HEK293 (cell line): ENCODE results near the gene SORBS2.

Experiments used
- CTCF ChIA-PET: fragments of 350-600 bp; formaldehyde crosslinking; extraction: SDS; loops from one replicate; lab custom pipeline; 2021; ENCODE audit warnings: antibody characterized with exemption; lab: Yijun Ruan, JAX
- POLR2A ChIA-PET: fragments of 300-600 bp; formaldehyde crosslinking; extraction: SDS; loops from one replicate; lab custom pipeline; 2020; ENCODE audit warnings: antibody characterized with exemption, inconsistent platforms; lab: Yijun Ruan, JAX
- H3K27ac ChIP-seq: fragments of 200-500 bp; sonication (Bioruptor generic); 2 replicates; pipeline ENCODE4 v1.5.1; 2014; ENCODE audit warnings: low read depth, low read length, control low read depth, inconsistent platforms; ENCODE audit errors: extremely low read depth
- H3K36me3 ChIP-seq, 2 experiments: fragments of 200-500 bp in 1 of 2; sonication (Bioruptor generic) in 1 of 2; 1 replicate in 1 of 2; 2 replicates in 1 of 2; pipeline ENCODE4 v1.5.1; 2014 to 2017; ENCODE audit warnings: inconsistent platforms in 2 of 2, low read length in 2 of 2; ENCODE audit not compliant: control insufficient read depth in 2 of 2, insufficient read depth in 1 of 2
- H3K4me1 ChIP-seq: fragments of 200-500 bp; sonication (Bioruptor generic); 2 replicates; pipeline ENCODE4 v1.5.1; 2014; ENCODE audit warnings: mild to moderate bottlenecking, low read length, inconsistent platforms; ENCODE audit not compliant: control insufficient read depth, insufficient read depth
- H3K4me3 ChIP-seq: 2 replicates; pipeline ENCODE4 v1.5.1; 2011; ENCODE audit warnings: low read depth, mild to moderate bottlenecking, control low read depth, low read length, moderate library complexity
- H3K9me3 ChIP-seq: fragments of 200-500 bp; sonication (Bioruptor generic); 2 replicates; pipeline ENCODE4 v1.5.1; 2014; ENCODE audit warnings: low read depth, low read length, inconsistent platforms; ENCODE audit not compliant: control insufficient read depth, insufficient read depth
- ATF2 ChIP-seq: fragments of 450-650 bp; formaldehyde crosslinking; IDR thresholded peaks from 2 replicates; pipeline ENCODE4 v1.5.1; 2016; ENCODE audit warnings: missing biosample characterization, missing genetic modification characterization, low read depth
- EGR2 ChIP-seq: fragments of 450-650 bp; formaldehyde crosslinking; IDR thresholded peaks from 2 replicates; pipeline ENCODE4 v1.5.1; 2016; ENCODE audit warnings: low read depth, missing biosample characterization, missing genetic modification characterization
- GLI4 ChIP-seq: fragments of 450-650 bp; formaldehyde crosslinking; IDR thresholded peaks from 2 replicates; pipeline ENCODE4 v1.5.1; 2016; ENCODE audit warnings: missing biosample characterization, missing genetic modification characterization
- HOXA7 ChIP-seq: sonication (generic); formaldehyde crosslinking; IDR thresholded peaks from 2 replicates; pipeline ENCODE4 v1.8.1; 2022; ENCODE audit warnings: missing genetic modification reagents, borderline replicate concordance
- INSM2 ChIP-seq: fragments of 450-650 bp; formaldehyde crosslinking; IDR thresholded peaks from 2 replicates; pipeline ENCODE4 v1.5.1; 2016; ENCODE audit warnings: missing biosample characterization, missing genetic modification characterization
- KLF8 ChIP-seq: fragments of 450-650 bp; formaldehyde crosslinking; IDR thresholded peaks from 2 replicates; pipeline ENCODE4 v1.5.1; 2016; ENCODE audit warnings: missing biosample characterization, missing genetic modification characterization
- MYNN ChIP-seq: fragments of 450-650 bp; formaldehyde crosslinking; IDR thresholded peaks from 2 replicates; pipeline ENCODE4 v1.5.1; 2016; ENCODE audit warnings: missing biosample characterization, missing genetic modification characterization, borderline replicate concordance
- PATZ1 ChIP-seq: fragments of 450-650 bp; formaldehyde crosslinking; IDR thresholded peaks from 2 replicates; pipeline ENCODE4 v1.5.1; 2016; ENCODE audit warnings: missing biosample characterization, missing genetic modification characterization
- SETDB1 ChIP-seq: IDR thresholded peaks from one replicate; pipeline ENCODE4 v1.6.1; 2017; ENCODE audit warnings: mild to moderate bottlenecking, low read length, moderate library complexity, mixed read lengths; ENCODE audit not compliant: insufficient read length
- YY1 ChIP-seq: fragments of 450-650 bp; formaldehyde crosslinking; IDR thresholded peaks from 2 replicates; pipeline ENCODE4 v1.5.1; 2018; ENCODE audit warnings: missing biosample characterization, missing genetic modification characterization
- ZNF133 ChIP-seq: fragments of 450-650 bp; formaldehyde crosslinking; IDR thresholded peaks from 2 replicates; pipeline ENCODE4 v1.5.1; 2016; ENCODE audit warnings: missing biosample characterization, missing genetic modification characterization
- ZNF2 ChIP-seq: fragments of 450-650 bp; formaldehyde crosslinking; IDR thresholded peaks from 2 replicates; pipeline ENCODE4 v1.5.1; 2016; ENCODE audit warnings: missing biosample characterization, missing genetic modification characterization
- ZNF26 ChIP-seq: fragments of 450-650 bp; formaldehyde crosslinking; IDR thresholded peaks from 2 replicates; pipeline ENCODE4 v1.5.1; 2016; ENCODE audit warnings: missing biosample characterization, missing genetic modification characterization
- ZNF280C ChIP-seq: fragments of 450-650 bp; formaldehyde crosslinking; IDR thresholded peaks from 2 replicates; pipeline ENCODE4 v1.5.1; 2016; ENCODE audit warnings: missing biosample characterization, missing genetic modification characterization
- ZNF350 ChIP-seq: fragments of 450-650 bp; formaldehyde crosslinking; IDR thresholded peaks from 2 replicates; pipeline ENCODE4 v1.5.0; 2017; ENCODE audit warnings: missing biosample characterization, mild to moderate bottlenecking, missing genetic modification characterization
- ZNF354C ChIP-seq: fragments of 450-650 bp; formaldehyde crosslinking; IDR thresholded peaks from 2 replicates; pipeline ENCODE4 v1.5.1; 2016; ENCODE audit warnings: missing biosample characterization, missing genetic modification characterization, low read depth, borderline replicate concordance
- ZNF426 ChIP-seq: fragments of 450-650 bp; formaldehyde crosslinking; IDR thresholded peaks from 2 replicates; pipeline ENCODE4 v1.5.1; 2017; ENCODE audit warnings: missing biosample characterization, missing genetic modification characterization, mild to moderate bottlenecking, inconsistent platforms, moderate library complexity
- ZNF488 ChIP-seq: fragments of 450-650 bp; formaldehyde crosslinking; IDR thresholded peaks from 2 replicates; pipeline ENCODE4 v1.5.1; 2016; ENCODE audit warnings: missing biosample characterization, missing genetic modification characterization
- ZNF501 ChIP-seq: fragments of 450-650 bp; formaldehyde crosslinking; IDR thresholded peaks from 2 replicates; pipeline ENCODE4 v1.5.1; 2016; ENCODE audit warnings: missing biosample characterization, missing genetic modification characterization
- ZNF514 ChIP-seq: fragments of 450-650 bp; formaldehyde crosslinking; IDR thresholded peaks from 2 replicates; pipeline ENCODE4 v1.5.1; 2016; ENCODE audit warnings: missing biosample characterization, missing genetic modification characterization
- ZNF701 ChIP-seq: fragments of 450-650 bp; formaldehyde crosslinking; IDR thresholded peaks from 2 replicates; pipeline ENCODE4 v1.5.1; 2016; ENCODE audit warnings: missing biosample characterization, missing genetic modification characterization
- ZSCAN4 ChIP-seq: fragments of 450-650 bp; formaldehyde crosslinking; IDR thresholded peaks from 2 replicates; pipeline ENCODE4 v1.5.1; 2017; ENCODE audit warnings: missing biosample characterization, missing genetic modification characterization

SORBS2 gene

GRCh38 chr4:185838104-185838452 lies 26.1 kb upstream of the SORBS2 start:
- H3K4me1 ChIP-seq = peaks cover 8% of the 10 kb centered on the region
- H3K4me3 ChIP-seq = no peak overlapping the region
- no peaks in the 10 kb centered on the region for H3K9me3 ChIP-seq
- ChIA-PET POLR2A (interaction anchor here (0.6 to 2.0 kb wide), 2 partner anchors 29 to 366 kb away, joined by 3 to 9 read pairs; no protein-coding TSS in a partner anchor), CTCF (interaction anchor here (1.2 kb wide), 1 partner anchor 76 kb away, joined by 3 read pairs; no protein-coding TSS in a partner anchor)
- H3K27ac ChIP-seq = no peak overlapping the region
- TF ChIP-seq ZNF426 (tag by site-specific recombination) (no peak), HOXA7 (CRISPR knock-in tag) (no peak), ZNF2 (tag by site-specific recombination) (no peak), ZNF701 (tag by site-specific recombination) (no peak), ZNF350 (tag by site-specific recombination) (no peak), ZNF501 (tag by site-specific recombination) (no peak), INSM2 (tag by site-specific recombination) (no peak), YY1 (tag by site-specific recombination) (no peak)
- TF ChIP-seq, all 188 proteins: peak for 0
- no peaks in the 10 kb centered on the region for H3K36me3 ChIP-seq

GRCh38 chr4:185837415-185838103 lies 25.6 kb upstream of the SORBS2 start:
- ChIA-PET POLR2A (no interaction called here), CTCF (interaction anchor here (1.2 kb wide), 1 partner anchor 77 kb away, joined by 3 read pairs; no protein-coding TSS in a partner anchor)
- no peaks in the 10 kb centered on the region for H3K9me3 ChIP-seq
- no peak overlapping the region for H3K27ac ChIP-seq
- H3K4me3 ChIP-seq = no peak overlapping the region
- peaks cover 8% of the 10 kb centered on the region for H3K4me1 ChIP-seq
- no peaks in the 10 kb centered on the region for H3K36me3 ChIP-seq
- TF ChIP-seq MYNN (no peak), ZSCAN4 (tag by site-specific recombination) (no peak), GLI4 (no peak), EGR2 (tag by site-specific recombination) (no peak), KLF8 (tag by site-specific recombination) (no peak), ZNF26 (no peak), SETDB1 (no peak), ZNF133 (tag by site-specific recombination) (no peak), PATZ1 (tag by site-specific recombination) (no peak), ZNF280C (no peak), ZNF514 (tag by site-specific recombination) (no peak), ZNF354C (tag by site-specific recombination) (no peak), ATF2 (tag by site-specific recombination) (no peak), ZNF488 (tag by site-specific recombination) (no peak)
